GM12865 (cell line): Measurements from ENCODE around the gene TBXA2R.
A peak's percentile ranks its signal among the peaks of the same experiment; 100 is the strongest.

Experiments
- DNase-seq: peaks from one replicate; pipeline ENCODE4 v3.0.0; 2010; ENCODE audit warnings: low read depth
- H3K4me3 ChIP-seq: 2 replicates; pipeline ENCODE4 v1.5.1; 2011; ENCODE audit warnings: mild to moderate bottlenecking, low read depth, low read length, control low read depth
- TF ChIP-seq, protein P1 (sequence below): IDR thresholded peaks from 2 replicates; pipeline ENCODE4 v1.5.1; 2011; ENCODE audit warnings: low read length, control low read depth, low read depth, inconsistent platforms; ENCODE audit not compliant: insufficient read depth; ENCODE audit errors: missing control alignments

The TBXA2R gene

GRCh38 chr19:3547767-3548282 is 58.9 kb downstream of the TBXA2R start:
- no peak overlapping the region for H3K4me3 ChIP-seq

DNA sequence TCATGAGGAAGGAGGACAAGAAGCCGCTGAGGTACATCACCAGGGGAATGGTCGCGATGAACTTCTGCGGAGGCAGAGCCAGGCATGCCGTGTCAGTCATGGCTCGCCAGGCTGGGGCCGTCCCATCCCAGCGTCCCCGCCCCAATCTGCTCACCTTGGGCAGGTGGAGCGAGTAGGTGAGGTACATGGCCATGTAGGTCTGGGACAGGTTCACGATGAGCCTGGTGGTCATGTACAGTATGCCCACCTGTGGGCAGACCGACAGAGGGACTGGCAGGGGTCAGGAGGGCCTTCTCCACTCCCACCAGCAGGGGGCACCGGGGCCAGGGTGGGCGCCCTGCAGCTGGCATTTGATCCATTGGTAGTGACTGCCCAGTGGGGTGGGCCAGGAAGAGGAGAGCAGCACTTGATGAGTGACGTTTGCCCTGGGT is 59.4 kb downstream of the TBXA2R start:
- peak; percentile 34 for DNase-seq
- TF ChIP-seq, protein P1, sequence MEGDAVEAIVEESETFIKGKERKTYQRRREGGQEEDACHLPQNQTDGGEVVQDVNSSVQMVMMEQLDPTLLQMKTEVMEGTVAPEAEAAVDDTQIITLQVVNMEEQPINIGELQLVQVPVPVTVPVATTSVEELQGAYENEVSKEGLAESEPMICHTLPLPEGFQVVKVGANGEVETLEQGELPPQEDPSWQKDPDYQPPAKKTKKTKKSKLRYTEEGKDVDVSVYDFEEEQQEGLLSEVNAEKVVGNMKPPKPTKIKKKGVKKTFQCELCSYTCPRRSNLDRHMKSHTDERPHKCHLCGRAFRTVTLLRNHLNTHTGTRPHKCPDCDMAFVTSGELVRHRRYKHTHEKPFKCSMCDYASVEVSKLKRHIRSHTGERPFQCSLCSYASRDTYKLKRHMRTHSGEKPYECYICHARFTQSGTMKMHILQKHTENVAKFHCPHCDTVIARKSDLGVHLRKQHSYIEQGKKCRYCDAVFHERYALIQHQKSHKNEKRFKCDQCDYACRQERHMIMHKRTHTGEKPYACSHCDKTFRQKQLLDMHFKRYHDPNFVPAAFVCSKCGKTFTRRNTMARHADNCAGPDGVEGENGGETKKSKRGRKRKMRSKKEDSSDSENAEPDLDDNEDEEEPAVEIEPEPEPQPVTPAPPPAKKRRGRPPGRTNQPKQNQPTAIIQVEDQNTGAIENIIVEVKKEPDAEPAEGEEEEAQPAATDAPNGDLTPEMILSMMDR = peak; percentile 54
- no peak overlapping the region for H3K4me3 ChIP-seq

More at GRCh38 chr19:3547767-3548282, 58.9 kb downstream of the TBXA2R start:
- TF ChIP-seq, protein P1 = no peak
- no peak for DNase-seq

DNA sequence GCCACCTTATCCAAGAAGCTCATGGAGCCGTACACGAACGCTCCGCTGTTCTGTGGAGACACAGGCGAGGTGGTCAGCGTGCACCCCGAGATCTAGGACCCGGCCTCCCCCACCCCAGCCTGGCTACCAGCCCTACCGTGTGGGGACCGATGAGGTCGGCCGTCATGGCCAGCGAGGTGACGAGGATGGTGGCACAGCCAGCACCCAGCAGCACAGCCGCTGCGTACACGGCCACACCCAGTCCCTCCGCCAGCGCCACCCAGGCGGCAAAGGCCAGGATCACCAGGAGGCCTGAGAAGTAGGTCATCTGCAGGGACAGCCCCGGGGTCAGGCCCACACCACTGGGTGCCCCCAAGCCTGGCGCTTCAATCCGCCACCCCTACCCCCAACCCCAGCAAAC is 60.6 kb downstream of the TBXA2R start:
- TF ChIP-seq, protein P1 = no peak
- no peak overlapping the region for H3K4me3 ChIP-seq
- no peak for DNase-seq

GRCh38 chr19:3545669-3546034 is 61.0 kb downstream of the TBXA2R start:
- TF ChIP-seq, protein P1 = no peak
- DNase-seq = no peak
- H3K4me3 ChIP-seq = no peak overlapping the region

GRCh38 chr19:3544742-3545668 is 61.7 kb downstream of the TBXA2R start:
- TF ChIP-seq, protein P1 = peak; percentile 98
- DNase-seq = peak; percentile 64
- H3K4me3 ChIP-seq = no peak overlapping the region
